NCI-H69 (cell line): ENCODE data around the gene FAT4.

Experiments used
- DNase-seq: peaks from one replicate; lab custom pipeline; 2025; lab: John Stamatoyannopoulos, UW

FAT4 gene

GRCh38 chr4:125316791-125317524 is 2.2 kb downstream of the FAT4 start:
- DNase-seq, result peak; percentile 63

- peak; percentile 71 for DNase-seq
Measured at GRCh38 chr4:125317525-125317877, 2.7 kb downstream of the FAT4 start.

GRCh38 chr4:125319311-125319710 is 4.6 kb downstream of the FAT4 start:
- no peak for DNase-seq

- DNase-seq, result no peak
Measured at GRCh38 chr4:125321709-125322365, 7.1 kb downstream of the FAT4 start.

GRCh38 chr4:125322366-125322730 is 7.6 kb downstream of the FAT4 start:
- no peak for DNase-seq

GRCh38 chr4:125323654-125324053 is 8.9 kb downstream of the FAT4 start:
- no peak for DNase-seq

GRCh38 chr4:125325733-125326132 is 11.0 kb downstream of the FAT4 start:
- DNase-seq, result no peak

GRCh38 chr4:125331116-125331515 is 16.4 kb downstream of the FAT4 start:
- no peak for DNase-seq

- DNase-seq, result no peak
Measured at GRCh38 chr4:125334926-125335325, 20.2 kb downstream of the FAT4 start.

GRCh38 chr4:125338814-125339213 is 24.1 kb downstream of the FAT4 start:
- no peak for DNase-seq

- no peak for DNase-seq
Measured at GRCh38 chr4:125344198-125344597, 29.4 kb downstream of the FAT4 start.

GRCh38 chr4:125346616-125347015 is 31.9 kb downstream of the FAT4 start:
- no peak for DNase-seq

GRCh38 chr4:125350470-125351135 is 35.8 kb downstream of the FAT4 start:
- DNase-seq, result no peak

- no peak for DNase-seq
Measured at GRCh38 chr4:125352521-125352920, 37.8 kb downstream of the FAT4 start.

- no peak for DNase-seq
Measured at GRCh38 chr4:125353131-125353530, 38.4 kb downstream of the FAT4 start.

GRCh38 chr4:125355791-125356190 is 41.0 kb downstream of the FAT4 start:
- DNase-seq, result no peak

GRCh38 chr4:125357675-125358074 is 42.9 kb downstream of the FAT4 start:
- DNase-seq, result no peak

GRCh38 chr4:125358453-125358852 is 43.7 kb downstream of the FAT4 start:
- no peak for DNase-seq

GRCh38 chr4:125359363-125359762 is 44.6 kb downstream of the FAT4 start:
- DNase-seq, result no peak

GRCh38 chr4:125359960-125360634 is 45.3 kb downstream of the FAT4 start:
- DNase-seq, result peak; percentile 83

GRCh38 chr4:125360727-125361126 is 46.0 kb downstream of the FAT4 start:
- DNase-seq, result no peak
